PFSK-1 (cell line): Measurements from ENCODE around the gene RALGPS1.

Experiments used
- FOXP2 ChIP-seq: optimal IDR thresholded peaks from 2 replicates; pipeline ENCODE3; 2011; ENCODE audit warnings: borderline replicate concordance, control low read depth, inconsistent platforms; ENCODE audit not compliant: insufficient read depth; ENCODE audit errors: extremely low read length, extremely low read depth
- POLR2AphosphoS5 ChIP-seq: IDR thresholded peaks from 2 replicates; pipeline ENCODE4 v1.6.1; 2012; ENCODE audit warnings: low read depth, mild to moderate bottlenecking, control low read depth, low read length, moderate library complexity
- REST ChIP-seq, 2 experiments: IDR thresholded peaks; 2 replicates each; pipeline versions ENCODE4 v1.6.1 to v1.8.0; 2011 to 2012; ENCODE audit warnings: low read depth in 2 of 2, low read length in 2 of 2, control low read depth in 1 of 2, inconsistent platforms in 1 of 2, mild to moderate bottlenecking in 1 of 2, moderate library complexity in 1 of 2; ENCODE audit not compliant: insufficient read depth in 1 of 2
- SIN3A ChIP-seq: IDR thresholded peaks from 2 replicates; pipeline ENCODE4 v1.6.1; 2012; ENCODE audit warnings: mild to moderate bottlenecking, low read length, moderate library complexity, borderline replicate concordance; ENCODE audit not compliant: insufficient read depth
- TAF1 ChIP-seq: IDR thresholded peaks from 2 replicates; pipeline ENCODE4 v1.6.1; 2012; ENCODE audit warnings: low read length, control low read depth, borderline replicate concordance; ENCODE audit not compliant: insufficient read depth

RALGPS1 gene

GRCh38 chr9:126985870-126986498, 71.4 kb downstream of the RALGPS1 start:
- TF ChIP-seq SIN3A (no peak), FOXP2 (no peak), TAF1 (no peak), POLR2AphosphoS5 (no peak), REST (IDR thresholded peaks at IDR 0.05; ENCODE audit: insufficient read depth in 1 of 2, low read depth in 2 of 2, low read length in 2 of 2) (no peak)

GRCh38 chr9:126986506-126986951, 71.9 kb downstream of the RALGPS1 start:
- TF ChIP-seq TAF1 (no peak), SIN3A (no peak), POLR2AphosphoS5 (no peak), FOXP2 (no peak), REST (IDR thresholded peaks at IDR 0.05; ENCODE audit: insufficient read depth in 1 of 2, low read depth in 2 of 2, low read length in 2 of 2) (no peak)

- no peak for TF ChIP-seq POLR2AphosphoS5
- TF ChIP-seq SIN3A, result no peak
- no peak for TF ChIP-seq REST (IDR thresholded peaks at IDR 0.05; ENCODE audit: insufficient read depth in 1 of 2, low read depth in 2 of 2, low read length in 2 of 2)
- no peak for TF ChIP-seq FOXP2
- TF ChIP-seq TAF1, result no peak
These were observed 74.3 kb downstream of the RALGPS1 start for GRCh38 chr9:126988857-126989256.

GRCh38 chr9:126989847-126990842, 75.6 kb downstream of the RALGPS1 start:
- TF ChIP-seq REST (IDR thresholded peaks at IDR 0.05; ENCODE audit: insufficient read depth in 1 of 2, low read depth in 2 of 2, low read length in 2 of 2) (no peak), SIN3A (no peak), TAF1 (no peak), FOXP2 (no peak), POLR2AphosphoS5 (no peak)
